K562 treated with DMSO at 1 percent for 12 hours (cell line): ENCODE data around the gene NT5C1B. TPM values are rescaled to one million over a fixed set of nuclear protein-coding genes. Genes with fewer than 3 reads are reported as not detected.

ENCODE experiments used
- total RNA-seq: library from RNA; unstranded; fragments of 300-600 nt; gene quantifications from 2 replicates; pipeline ENCODE4 v1.2.3, GENCODE V29; 2022; ENCODE audit not compliant: insufficient read depth

Gene NT5C1B
- not detected in 2 replicates for total RNA-seq

DNA sequence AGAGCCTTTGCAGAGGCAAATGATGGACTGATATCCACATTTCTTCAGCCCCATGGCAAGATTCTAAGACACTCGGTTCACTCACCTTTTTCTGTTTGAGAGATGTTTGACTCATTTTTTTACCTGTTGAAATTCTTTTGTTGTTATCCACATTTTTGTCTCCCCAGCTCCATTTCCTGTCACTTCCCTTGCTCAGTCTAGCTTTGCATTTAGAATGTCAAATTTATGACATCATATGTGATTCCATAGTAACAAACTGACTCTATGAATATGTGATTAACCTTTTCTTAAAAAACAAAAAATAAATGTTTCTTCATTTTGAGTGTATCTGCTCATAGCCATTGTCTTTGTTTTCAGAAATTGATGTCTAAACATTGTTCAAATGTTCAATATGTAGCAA, at the start of gene NT5C1B:
NT5C1B (minus strand) TSS at position 216 of the 400 bp plus-strand sequence; CDS start at position 115, 101 bp downstream.

DNA sequence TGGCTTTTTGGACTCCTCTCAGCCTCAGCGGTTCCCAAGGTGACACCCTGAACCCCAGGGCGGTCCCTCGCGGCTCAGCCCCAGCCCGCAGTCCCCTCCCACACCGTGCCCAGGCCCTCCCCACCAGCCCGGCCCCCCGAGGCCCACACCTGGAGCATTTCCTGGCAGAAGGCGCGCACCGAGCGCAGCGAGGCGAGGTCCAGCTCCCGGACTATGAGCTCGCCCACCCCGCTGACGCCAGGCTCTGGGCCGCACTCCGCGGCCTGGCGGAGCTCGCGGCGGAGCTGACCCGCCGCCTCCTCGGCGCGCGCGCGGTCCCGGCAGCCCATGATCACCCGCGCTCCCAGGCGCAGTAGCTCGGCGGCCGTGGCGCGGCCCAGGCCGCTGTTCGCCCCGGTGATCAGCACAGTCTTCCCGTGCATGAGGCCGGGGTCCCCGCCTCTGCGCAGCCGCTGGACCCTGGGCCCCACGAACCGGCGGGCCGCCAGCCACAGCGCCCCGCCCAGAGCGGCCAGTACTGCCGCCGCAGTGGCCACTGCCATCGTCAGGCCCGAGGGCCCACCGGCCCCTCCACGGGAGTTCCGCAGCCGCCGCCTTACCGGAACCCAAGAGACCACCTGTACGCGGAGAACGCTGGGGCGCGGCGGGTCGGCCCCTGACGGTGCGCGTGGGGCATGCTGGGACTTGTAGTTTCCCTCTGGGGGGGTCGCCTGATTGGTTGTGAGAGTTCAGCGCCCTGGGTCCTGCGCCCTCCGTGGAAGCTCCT, 29.2 kb downstream of the NT5C1B start, which contains the start of gene RDH14:
RDH14 (minus strand) TSS at position 623 of the 766 bp plus-strand sequence; CDS start at position 542, 81 bp downstream.

Other genes with a start within 250 kb of the NT5C1B start
- gene RDH14, start 28.9 kb downstream of the NT5C1B start, total RNA-seq, result 10.7 and 19.2 TPM in 2 replicates